Uterus (tissue), 4 donors: ENCODE results near the gene RIC1. TPM values are rescaled to one million over a fixed set of nuclear protein-coding genes. Genes with fewer than 3 reads are reported as not detected.
"Not testable (repeated sequence)": the region's sequence is repeated elsewhere in the genome, so short reads cannot be mapped to it uniquely, and the experiment has no call there.

Experiments used
- DNase-seq, 2 donors: peaks; one replicate each; pipeline ENCODE4 v3.0.0-alpha.2; 2019 to 2020
- H3K27ac ChIP-seq, 2 donors: fragments of 200-600 bp; sonication (generic); 1 replicate in 1 of 2; 2 replicates in 1 of 2; pipeline ENCODE4 v1.5.1; 2016 to 2018
- H3K27me3 ChIP-seq, 2 donors: fragments of 200-600 bp; sonication (generic); one replicate each; pipeline ENCODE4 v1.5.1; 2018 to 2019; ENCODE audit warnings: control low read depth in 1 of 2
- H3K36me3 ChIP-seq, 2 donors: fragments of 200-600 bp; sonication (generic); one replicate each; pipeline ENCODE4 v1.5.1; 2019; ENCODE audit warnings: control low read depth in 1 of 2
- H3K4me1 ChIP-seq, 2 donors: fragments of 200-600 bp; sonication (generic); one replicate each; pipeline ENCODE4 v1.5.1; 2018 to 2019; ENCODE audit warnings: control low read depth in 1 of 2
- H3K4me3 ChIP-seq, 2 donors: fragments of 200-600 bp; sonication (generic); 1 replicate in 1 of 2; 2 replicates in 1 of 2; pipeline ENCODE4 v1.5.1; 2018 to 2019; ENCODE audit warnings: mild to moderate bottlenecking in 1 of 2
- H3K9me3 ChIP-seq, 2 donors: fragments of 200-600 bp; sonication (generic); one replicate each; pipeline ENCODE4 v1.5.1; 2019; ENCODE audit warnings: control low read depth in 1 of 2
- CTCF ChIP-seq, 4 experiments: fragments of 200-600 bp in 2 of 4; fragments of 450-650 bp in 2 of 4; sonication (generic) in 2 of 4; IDR thresholded peaks; one replicate each; pipeline ENCODE4 v1.5.1; 2016 to 2019; ENCODE audit warnings: antibody characterized with exemption in 4 of 4, mild to moderate bottlenecking in 2 of 4, moderate library complexity in 1 of 4
- POLR2A ChIP-seq, 2 donors: fragments of 450-650 bp; IDR thresholded peaks; one replicate each; pipeline ENCODE4 v1.6.1; 2016; ENCODE audit warnings: antibody characterized with exemption in 2 of 2, mild to moderate bottlenecking in 1 of 2, moderate library complexity in 1 of 2
- intact Hi-C: fragments of 100-400 bp; cut with DNase I; formaldehyde crosslinking; loops from one replicate; pipeline ENCODE4 v1.15.1; 2023; ENCODE audit warnings: low total_unique reads
- total RNA-seq, 4 donors: library from RNA; depleted of rRNA in 3 of 4; stranded (reverse); fragments of >200 nt in 3 of 4; gene quantifications; one replicate each; pipeline versions ENCODE4 v1.1.0 to v1.2.4, GENCODE V29; 2014 to 2023
- donor health status: DM: yes; HTN: yes; CAD: no.

The RIC1 gene
- 100 to 1,000 TPM in 1 of 4 donors, 10 to 100 TPM in 3; 24.1 to 106 (median 52.5) TPM for total RNA-seq

- DNase-seq, result peak; percentile 91
- Histone ChIP-seq H3K4me1 (peaks cover 0 to 9% of the 10 kb centered on the region in 2 donors), H3K27me3 (no peaks in the 10 kb centered on the region), H3K36me3 (no peaks in the 10 kb centered on the region), H3K9me3 (no peaks in the 10 kb centered on the region), H3K27ac (peak within 1 kb of the TSS; percentile 95 to 100), H3K4me3 (peak within 1 kb of the TSS; percentile 90 to 100)
- intact Hi-C loops, result no loop called here
- TF ChIP-seq CTCF (IDR thresholded peaks at IDR 0.05), result peak in 2 of 4 experiments; percentile 15 to 57
- peak; percentile 92 to 96 for TF ChIP-seq POLR2A (IDR thresholded peaks at IDR 0.05)
These were observed at the start of gene RIC1 for GRCh38 chr9:5628530-5629311. TSS of gene RIC1 (plus strand) at chr9:5629107. CDS start at chr9:5629310, 203 bp downstream.

GRCh38 chr9:5579881-5580280 lies 49.0 kb upstream of the RIC1 start:
- H3K4me1 ChIP-seq, result no peaks in the 10 kb centered on the region
- TF ChIP-seq CTCF (IDR thresholded peaks at IDR 0.05), result no peak
- no peak for TF ChIP-seq POLR2A (IDR thresholded peaks at IDR 0.05)
- intact Hi-C loops, result no loop called here

GRCh38 chr9:5580650-5581049 lies 48.3 kb upstream of the RIC1 start:
- no peaks in the 10 kb centered on the region for H3K9me3 ChIP-seq
- no peak overlapping the region for H3K27ac ChIP-seq
- DNase-seq, result no peak
- no peaks in the 10 kb centered on the region for H3K27me3 ChIP-seq
- no peak for TF ChIP-seq CTCF (IDR thresholded peaks at IDR 0.05)
- TF ChIP-seq POLR2A (IDR thresholded peaks at IDR 0.05), result no peak
- H3K4me3 ChIP-seq, result no peak overlapping the region
- no peaks in the 10 kb centered on the region for H3K36me3 ChIP-seq
- H3K4me1 ChIP-seq, result no peaks in the 10 kb centered on the region
- intact Hi-C loops, result no loop called here

More at GRCh38 chr9:5579881-5580280, 49.0 kb upstream of the RIC1 start:
- Histone ChIP-seq H3K36me3 (no peaks in the 10 kb centered on the region), H3K27me3 (no peaks in the 10 kb centered on the region), H3K27ac (no peak overlapping the region), H3K4me3 (no peak overlapping the region), H3K9me3 (no peaks in the 10 kb centered on the region)
- no peak for DNase-seq

- intact Hi-C loops, H3K4me3 ChIP-seq, H3K27ac ChIP-seq, H3K4me1 ChIP-seq, H3K27me3 ChIP-seq, H3K36me3 ChIP-seq, H3K9me3 ChIP-seq, DNase-seq: not testable (repeated sequence)
These were observed 47.2 kb upstream of the RIC1 start for GRCh38 chr9:5581706-5582105.

GRCh38 chr9:5582835-5583195 lies 46.1 kb upstream of the RIC1 start:
- Histone ChIP-seq H3K27ac (peak overlapping the region in 1 of 2 donors; percentile 36), H3K4me1 (no peaks in the 10 kb centered on the region), H3K36me3 (no peaks in the 10 kb centered on the region), H3K4me3 (no peak overlapping the region), H3K27me3 (no peaks in the 10 kb centered on the region), H3K9me3 (no peaks in the 10 kb centered on the region)
- TF ChIP-seq POLR2A (IDR thresholded peaks at IDR 0.05), result no peak
- intact Hi-C loops, result no loop called here
- peak in 1 of 2 donors; percentile 23 for DNase-seq

GRCh38 chr9:5586391-5586802 lies 42.5 kb upstream of the RIC1 start:
- H3K4me1 ChIP-seq, result no peaks in the 10 kb centered on the region
- H3K27me3 ChIP-seq, result no peaks in the 10 kb centered on the region
- no peak overlapping the region for H3K4me3 ChIP-seq
- intact Hi-C loops, result no loop called here
- H3K36me3 ChIP-seq, result no peaks in the 10 kb centered on the region
- no peak for TF ChIP-seq POLR2A (IDR thresholded peaks at IDR 0.05)
- TF ChIP-seq CTCF (IDR thresholded peaks at IDR 0.05), result no peak
- H3K27ac ChIP-seq, result no peak overlapping the region
- no peak for DNase-seq
- H3K9me3 ChIP-seq, result no peaks in the 10 kb centered on the region
